Ascending aorta (tissue), 2 donors: ENCODE data around the gene GREM1. TPM values are rescaled to one million over a fixed set of nuclear protein-coding genes. Genes with fewer than 3 reads are reported as not detected.

Source experiments
- DNase-seq, 2 donors: peaks; one replicate each; pipeline ENCODE4 v3.0.0-alpha.2; 2019; ENCODE audit warnings: low spot score in 2 of 2
- H3K27ac ChIP-seq, 2 donors: fragments of 200-600 bp; sonication (generic); one replicate each; pipeline ENCODE4 v1.5.1; 2016 to 2017; ENCODE audit warnings: mild to moderate bottlenecking in 1 of 2
- H3K27me3 ChIP-seq: fragments of 200-600 bp; sonication (generic); one replicate; pipeline ENCODE4 v1.5.1; 2017
- H3K36me3 ChIP-seq, 2 donors: fragments of 200-600 bp; sonication (generic); one replicate each; pipeline ENCODE4 v1.5.1; 2016
- H3K4me1 ChIP-seq, 2 donors: fragments of 200-600 bp; sonication (generic); one replicate each; pipeline ENCODE4 v1.5.1; 2016 to 2017; ENCODE audit warnings: mild to moderate bottlenecking in 1 of 2
- H3K4me3 ChIP-seq, 2 donors: fragments of 200-600 bp; sonication (generic); one replicate each; pipeline ENCODE4 v1.5.1; 2016 to 2017; ENCODE audit warnings: mild to moderate bottlenecking in 1 of 2
- H3K9me3 ChIP-seq, 2 donors: fragments of 200-600 bp; sonication (generic); one replicate each; pipeline ENCODE4 v1.5.1; 2016
- intact Hi-C: fragments of 100-400 bp; cut with DNase I; formaldehyde crosslinking; loops from one replicate; pipeline ENCODE4 v1.15.1; 2023
- total RNA-seq: library from RNA; depleted of rRNA; stranded (reverse); fragments of >200 nt; gene quantifications from one replicate; pipeline ENCODE4 v1.1.0, GENCODE V29; 2016
- TF ChIP-seq, protein P1 (sequence below), 3 experiments: fragments of 200-600 bp in 2 of 3; fragments of 450-650 bp in 1 of 3; sonication (generic) in 2 of 3; IDR thresholded peaks; one replicate each; pipeline ENCODE4 v1.5.1; 2016 to 2019; ENCODE audit warnings: antibody characterized with exemption in 3 of 3, mild to moderate bottlenecking in 1 of 3, moderate library complexity in 1 of 3

Gene GREM1
- total RNA-seq, 1 donor from 2014 or later: not detected

DNA sequence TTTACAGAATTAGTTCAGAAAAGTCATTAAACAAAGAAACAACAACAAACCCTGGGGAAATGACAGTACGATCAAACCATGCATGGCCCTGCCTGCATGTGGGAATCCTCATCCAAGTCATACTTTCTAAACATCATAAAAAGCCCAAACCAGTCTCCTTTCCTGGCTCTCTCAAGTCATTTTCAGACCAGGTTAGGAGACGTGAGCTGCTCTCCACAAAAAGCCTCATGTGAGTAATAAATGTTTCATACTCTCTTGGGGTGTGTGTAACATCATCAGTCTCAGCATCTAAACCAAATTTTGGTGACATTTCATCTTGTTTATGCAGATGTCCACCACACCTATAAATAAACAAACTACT is 18.9 kb downstream of the GREM1 start:
- no peak overlapping the region for H3K27ac ChIP-seq
- H3K27me3 ChIP-seq: no peaks in the 10 kb centered on the region
- H3K4me1 ChIP-seq: no peaks in the 10 kb centered on the region
- H3K9me3 ChIP-seq: no peaks in the 10 kb centered on the region
- TF ChIP-seq, protein P1, sequence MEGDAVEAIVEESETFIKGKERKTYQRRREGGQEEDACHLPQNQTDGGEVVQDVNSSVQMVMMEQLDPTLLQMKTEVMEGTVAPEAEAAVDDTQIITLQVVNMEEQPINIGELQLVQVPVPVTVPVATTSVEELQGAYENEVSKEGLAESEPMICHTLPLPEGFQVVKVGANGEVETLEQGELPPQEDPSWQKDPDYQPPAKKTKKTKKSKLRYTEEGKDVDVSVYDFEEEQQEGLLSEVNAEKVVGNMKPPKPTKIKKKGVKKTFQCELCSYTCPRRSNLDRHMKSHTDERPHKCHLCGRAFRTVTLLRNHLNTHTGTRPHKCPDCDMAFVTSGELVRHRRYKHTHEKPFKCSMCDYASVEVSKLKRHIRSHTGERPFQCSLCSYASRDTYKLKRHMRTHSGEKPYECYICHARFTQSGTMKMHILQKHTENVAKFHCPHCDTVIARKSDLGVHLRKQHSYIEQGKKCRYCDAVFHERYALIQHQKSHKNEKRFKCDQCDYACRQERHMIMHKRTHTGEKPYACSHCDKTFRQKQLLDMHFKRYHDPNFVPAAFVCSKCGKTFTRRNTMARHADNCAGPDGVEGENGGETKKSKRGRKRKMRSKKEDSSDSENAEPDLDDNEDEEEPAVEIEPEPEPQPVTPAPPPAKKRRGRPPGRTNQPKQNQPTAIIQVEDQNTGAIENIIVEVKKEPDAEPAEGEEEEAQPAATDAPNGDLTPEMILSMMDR (IDR thresholded peaks at IDR 0.05): no peak
- intact Hi-C loops: no loop called here
- no peaks in the 10 kb centered on the region for H3K36me3 ChIP-seq
- no peak overlapping the region for H3K4me3 ChIP-seq
- no peak for DNase-seq

DNA sequence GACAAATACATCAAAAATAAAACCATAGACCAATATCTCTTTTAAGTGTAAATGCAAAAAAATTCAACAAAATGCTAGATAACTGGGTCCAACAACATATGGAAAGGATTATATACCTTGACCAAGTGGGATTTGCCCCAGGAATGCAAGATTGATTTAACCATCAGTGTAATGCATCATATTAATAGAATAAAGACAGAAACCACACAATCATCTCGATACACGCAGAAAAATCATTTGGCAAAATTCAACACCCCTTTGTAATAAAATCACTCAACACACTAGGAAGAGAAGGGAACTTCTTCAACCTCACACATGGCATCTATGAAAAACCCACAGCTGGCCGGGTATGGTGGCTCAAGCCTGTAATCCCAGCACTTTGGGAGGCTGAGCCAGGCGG is 19.5 kb downstream of the GREM1 start:
- intact Hi-C loops: no loop called here
- no peak overlapping the region for H3K27ac ChIP-seq
- DNase-seq: no peak
- H3K4me3 ChIP-seq: no peak overlapping the region
- no peaks in the 10 kb centered on the region for H3K36me3 ChIP-seq
- no peaks in the 10 kb centered on the region for H3K27me3 ChIP-seq
- TF ChIP-seq, protein P1 (IDR thresholded peaks at IDR 0.05): no peak
- no peaks in the 10 kb centered on the region for H3K4me1 ChIP-seq
- H3K9me3 ChIP-seq: no peaks in the 10 kb centered on the region

DNA sequence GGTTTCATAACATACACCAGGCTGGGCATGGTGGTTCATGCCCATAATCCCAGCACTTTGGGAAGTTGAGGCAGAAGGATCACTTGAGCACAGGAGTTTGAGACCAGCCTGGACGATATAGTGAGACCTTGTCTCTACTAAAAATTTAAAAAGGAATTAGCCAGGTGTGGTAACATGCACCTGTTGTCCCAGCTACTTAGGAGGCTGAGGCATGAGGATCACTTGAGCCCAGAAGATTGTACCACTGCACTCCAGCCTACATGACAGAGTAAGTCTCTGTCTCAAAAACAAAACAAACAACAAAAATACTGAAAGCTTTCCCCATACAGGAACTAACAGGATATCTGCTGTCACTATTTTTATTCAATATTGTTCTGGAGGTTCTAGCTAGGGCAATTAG is 20.9 kb downstream of the GREM1 start:
- no peak for DNase-seq
- no peak overlapping the region for H3K4me3 ChIP-seq
- intact Hi-C loops: no loop called here
- H3K4me1 ChIP-seq: no peaks in the 10 kb centered on the region
- TF ChIP-seq, protein P1 (IDR thresholded peaks at IDR 0.05): no peak
- H3K27me3 ChIP-seq: no peaks in the 10 kb centered on the region
- H3K27ac ChIP-seq: no peak overlapping the region
- H3K9me3 ChIP-seq: no peaks in the 10 kb centered on the region
- H3K36me3 ChIP-seq: no peaks in the 10 kb centered on the region

DNA sequence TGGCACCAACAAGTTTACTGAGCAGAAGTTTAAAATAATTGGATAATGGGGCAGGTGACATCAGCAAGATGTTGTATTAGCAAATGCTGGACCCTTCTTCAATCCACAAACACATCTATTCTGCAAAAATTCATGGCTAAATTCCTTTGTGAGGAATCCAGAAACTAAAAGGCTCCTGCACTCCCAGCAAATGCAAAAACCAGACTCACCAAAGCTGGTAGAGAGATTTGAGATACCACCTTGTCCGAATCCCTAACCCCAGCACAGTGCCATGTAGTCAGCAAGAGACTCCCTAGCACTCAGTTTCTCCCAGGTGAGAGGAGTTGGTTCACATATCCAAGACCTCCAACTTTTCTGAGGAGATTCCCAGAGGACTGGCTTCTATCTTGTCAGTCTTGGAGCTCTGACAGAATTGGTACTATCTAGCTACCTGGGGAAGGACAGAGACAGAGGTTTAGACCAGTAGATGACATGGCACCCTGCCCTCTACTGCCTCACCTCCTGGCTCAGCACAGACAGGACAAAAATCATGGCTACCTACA is 21.8 kb downstream of the GREM1 start:
- H3K4me1 ChIP-seq: no peaks in the 10 kb centered on the region
- H3K4me3 ChIP-seq: no peak overlapping the region
- intact Hi-C loops: no loop called here
- no peaks in the 10 kb centered on the region for H3K9me3 ChIP-seq
- no peak for DNase-seq
- H3K36me3 ChIP-seq: no peaks in the 10 kb centered on the region
- TF ChIP-seq, protein P1 (IDR thresholded peaks at IDR 0.05): no peak
- H3K27me3 ChIP-seq: no peaks in the 10 kb centered on the region
- H3K27ac ChIP-seq: no peak overlapping the region

DNA sequence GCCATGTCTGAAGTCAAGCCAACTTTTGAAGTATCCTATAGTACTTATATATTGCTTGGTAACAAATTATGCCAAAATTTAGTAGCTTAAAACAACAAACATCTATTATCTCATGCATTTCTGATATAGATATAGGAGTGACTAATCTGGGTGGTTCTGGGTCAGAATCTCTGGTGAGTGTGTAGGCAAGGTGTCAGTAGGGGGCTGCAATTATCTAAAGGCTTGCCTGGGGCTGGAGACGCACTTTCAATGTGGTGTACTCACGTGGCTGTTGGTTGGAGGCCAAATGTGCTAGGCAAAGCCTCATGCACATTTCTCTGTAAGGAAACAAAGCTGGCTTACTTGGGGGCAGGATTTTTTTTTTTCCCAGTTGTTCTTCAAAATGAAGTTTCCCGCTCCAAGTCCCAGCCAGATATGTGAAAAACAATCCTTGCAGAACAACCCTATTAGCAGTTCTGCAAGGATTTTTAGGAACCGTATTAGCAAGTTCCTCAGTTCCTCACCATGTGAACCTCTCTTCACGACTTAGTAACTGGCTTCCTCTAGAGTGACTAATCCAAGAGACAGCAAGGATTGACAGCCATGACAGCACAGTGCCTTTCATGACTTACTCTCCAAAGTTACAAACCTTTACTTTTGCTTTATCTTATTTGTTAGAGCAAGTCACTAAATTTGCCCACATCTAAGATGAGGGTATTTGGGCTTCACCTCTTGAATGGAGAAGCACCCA is 25.8 kb downstream of the GREM1 start:
- TF ChIP-seq, protein P1 (IDR thresholded peaks at IDR 0.05): no peak
- intact Hi-C loops: no loop called here
- DNase-seq: no peak
- H3K9me3 ChIP-seq: no peaks in the 10 kb centered on the region
- no peak overlapping the region for H3K27ac ChIP-seq
- H3K4me1 ChIP-seq: no peaks in the 10 kb centered on the region
- no peak overlapping the region for H3K4me3 ChIP-seq
- no peaks in the 10 kb centered on the region for H3K27me3 ChIP-seq
- H3K36me3 ChIP-seq: no peaks in the 10 kb centered on the region
